Stomach (tissue), 9 donors: ENCODE data around the gene AKT1. TPM values are rescaled to one million over a fixed set of nuclear protein-coding genes. Genes with fewer than 3 reads are reported as not detected.

Source experiments
- DNase-seq, 2 donors: peaks; one replicate each; pipeline versions ENCODE4 v3.0.0 to v3.0.0-alpha.2; 2013 to 2019
- H3K27ac ChIP-seq, 5 donors: fragments of 200-600 bp in 4 of 5; sonication (generic) in 4 of 5; one replicate each; pipeline ENCODE4 v1.5.1; 2013 to 2019; ENCODE audit warnings: mild to moderate bottlenecking in 1 of 5, moderate library complexity in 1 of 5
- H3K27me3 ChIP-seq, 3 donors: fragments of 200-600 bp; sonication (generic); one replicate each; pipeline ENCODE4 v1.5.1; 2017 to 2019; ENCODE audit warnings: mixed run types in 1 of 3
- H3K36me3 ChIP-seq, 4 donors: fragments of 200-600 bp; sonication (generic); 1 replicate in 3 of 4; 2 replicates in 1 of 4; pipeline ENCODE4 v1.5.1; 2016 to 2019
- H3K4me1 ChIP-seq, 4 donors: fragments of 200-600 bp; sonication (generic); one replicate each; pipeline ENCODE4 v1.5.1; 2016 to 2019
- H3K4me3 ChIP-seq, 4 donors: fragments of 200-600 bp; sonication (generic) in 3 of 4; one replicate each; pipeline ENCODE4 v1.5.1; 2016 to 2019; ENCODE audit warnings: mild to moderate bottlenecking in 1 of 4
- H3K9me3 ChIP-seq, 4 donors: fragments of 200-600 bp; sonication (generic); one replicate each; pipeline ENCODE4 v1.5.1; 2016 to 2019
- EP300 ChIP-seq: sonication (generic); formaldehyde crosslinking; IDR thresholded peaks from one replicate; pipeline ENCODE4 v1.6.1; 2017; ENCODE audit warnings: antibody characterized with exemption
- POLR2A ChIP-seq, 4 donors: fragments of 450-650 bp; IDR thresholded peaks; one replicate each; pipeline ENCODE4 v1.6.1; 2016; ENCODE audit warnings: antibody characterized with exemption in 4 of 4, control low read depth in 2 of 4, mild to moderate bottlenecking in 1 of 4, moderate library complexity in 1 of 4
- POLR2AphosphoS5 ChIP-seq, 3 donors: sonication (generic); formaldehyde crosslinking; IDR thresholded peaks; one replicate each; pipeline ENCODE4 v1.6.1; 2016; ENCODE audit warnings: antibody characterized with exemption in 3 of 3
- WGBS, 5 donors: extraction: QIAGEN DNeasy Blood & Tissue Kit in 3 of 5; methylation state at CpG; one replicate each; pipeline versions ENCODE4 v1.1.5 to v1.1.7; 2013 to 2018; 5-methylcytosine and 5-hydroxymethylcytosine counted together
- intact Hi-C: fragments of 100-400 bp; cut with DNase I; formaldehyde crosslinking; loops from one replicate; pipeline ENCODE4 v1.15.1; 2023; ENCODE audit warnings: low total_unique reads
- polyA plus RNA-seq, 3 donors: library from polyadenylated mRNA; stranded (reverse); fragments of 200-250 nt; gene quantifications; one replicate each; pipeline ENCODE4 v1.2.3, GENCODE V29; 2013
- total RNA-seq, 5 donors: library from RNA; depleted of rRNA; stranded (reverse); fragments of >200 nt; gene quantifications; one replicate each; pipeline versions ENCODE4 v1.1.0 to v1.2.3, GENCODE V29; 2014 to 2016
- TF ChIP-seq, protein P1 (sequence below), 7 experiments: fragments of 450-650 bp in 4 of 7; fragments of 200-600 bp in 3 of 7; sonication (generic) in 3 of 7; IDR thresholded peaks; one replicate each; pipeline ENCODE4 v1.5.1; 2016 to 2019; ENCODE audit warnings: antibody characterized with exemption in 7 of 7, control low read depth in 2 of 7, mild to moderate bottlenecking in 1 of 7
- donor health status: healthy with polysubstance abuse.
- donor health status: Bipolar disorder and iron deficiency.
- donor health status: healthy.

The AKT1 gene
- total and polyA plus RNA-seq, 8 donors = 85.2 to 292 (median 113) TPM

DNA sequence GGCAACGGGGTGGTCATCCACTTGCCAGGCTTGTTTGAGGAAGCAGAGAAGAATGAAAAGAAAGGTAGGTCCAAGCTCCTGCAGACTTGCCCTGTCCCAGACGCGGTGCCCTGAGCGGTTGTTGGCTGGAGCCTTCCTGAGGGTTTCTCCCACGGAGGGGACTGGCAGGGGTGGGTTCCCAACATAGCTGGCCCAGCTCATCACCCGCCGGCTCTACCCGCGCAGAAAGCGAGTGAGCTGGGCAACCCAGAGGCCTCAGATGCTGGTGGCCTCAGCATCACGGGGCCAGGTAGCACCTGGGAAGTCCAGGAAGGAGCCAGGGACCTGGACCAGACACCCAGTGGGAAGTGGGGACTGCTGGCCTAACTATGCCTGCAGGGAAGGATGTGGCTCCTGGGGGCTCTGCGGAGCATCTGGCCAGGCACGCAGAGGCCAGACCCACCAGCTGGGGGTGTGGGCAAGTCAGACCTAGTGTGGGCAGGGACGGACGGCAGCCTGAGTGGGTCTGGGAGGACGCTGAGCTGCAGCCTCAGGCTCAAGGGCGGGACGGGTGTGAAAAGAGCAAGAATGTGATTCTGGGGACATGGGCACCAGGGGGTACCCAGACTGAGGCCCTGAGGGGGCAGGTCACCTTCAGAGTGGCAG lies 57.1 kb downstream of the AKT1 start:
- Histone ChIP-seq H3K36me3 (peaks cover 0 to 31% (median 23%) of the 10 kb centered on the region in 4 donors), H3K27ac (no peak overlapping the region), H3K4me1 (peaks cover 20 to 36% (median 25%) of the 10 kb centered on the region in 4 donors), H3K9me3 (no peaks in the 10 kb centered on the region), H3K4me3 (no peak overlapping the region), H3K27me3 (no peaks in the 10 kb centered on the region)
- DNase-seq = no peak
- WGBS, 5 donors = 91 to 95% (median 94%) methylated on average over 17 to 18 of the region's 18 CpGs
- TF ChIP-seq, protein P1, sequence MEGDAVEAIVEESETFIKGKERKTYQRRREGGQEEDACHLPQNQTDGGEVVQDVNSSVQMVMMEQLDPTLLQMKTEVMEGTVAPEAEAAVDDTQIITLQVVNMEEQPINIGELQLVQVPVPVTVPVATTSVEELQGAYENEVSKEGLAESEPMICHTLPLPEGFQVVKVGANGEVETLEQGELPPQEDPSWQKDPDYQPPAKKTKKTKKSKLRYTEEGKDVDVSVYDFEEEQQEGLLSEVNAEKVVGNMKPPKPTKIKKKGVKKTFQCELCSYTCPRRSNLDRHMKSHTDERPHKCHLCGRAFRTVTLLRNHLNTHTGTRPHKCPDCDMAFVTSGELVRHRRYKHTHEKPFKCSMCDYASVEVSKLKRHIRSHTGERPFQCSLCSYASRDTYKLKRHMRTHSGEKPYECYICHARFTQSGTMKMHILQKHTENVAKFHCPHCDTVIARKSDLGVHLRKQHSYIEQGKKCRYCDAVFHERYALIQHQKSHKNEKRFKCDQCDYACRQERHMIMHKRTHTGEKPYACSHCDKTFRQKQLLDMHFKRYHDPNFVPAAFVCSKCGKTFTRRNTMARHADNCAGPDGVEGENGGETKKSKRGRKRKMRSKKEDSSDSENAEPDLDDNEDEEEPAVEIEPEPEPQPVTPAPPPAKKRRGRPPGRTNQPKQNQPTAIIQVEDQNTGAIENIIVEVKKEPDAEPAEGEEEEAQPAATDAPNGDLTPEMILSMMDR (IDR thresholded peaks at IDR 0.05) = no peak
- TF ChIP-seq POLR2AphosphoS5 (IDR thresholded peaks at IDR 0.05) = no peak
- intact Hi-C loops = no loop called here

DNA sequence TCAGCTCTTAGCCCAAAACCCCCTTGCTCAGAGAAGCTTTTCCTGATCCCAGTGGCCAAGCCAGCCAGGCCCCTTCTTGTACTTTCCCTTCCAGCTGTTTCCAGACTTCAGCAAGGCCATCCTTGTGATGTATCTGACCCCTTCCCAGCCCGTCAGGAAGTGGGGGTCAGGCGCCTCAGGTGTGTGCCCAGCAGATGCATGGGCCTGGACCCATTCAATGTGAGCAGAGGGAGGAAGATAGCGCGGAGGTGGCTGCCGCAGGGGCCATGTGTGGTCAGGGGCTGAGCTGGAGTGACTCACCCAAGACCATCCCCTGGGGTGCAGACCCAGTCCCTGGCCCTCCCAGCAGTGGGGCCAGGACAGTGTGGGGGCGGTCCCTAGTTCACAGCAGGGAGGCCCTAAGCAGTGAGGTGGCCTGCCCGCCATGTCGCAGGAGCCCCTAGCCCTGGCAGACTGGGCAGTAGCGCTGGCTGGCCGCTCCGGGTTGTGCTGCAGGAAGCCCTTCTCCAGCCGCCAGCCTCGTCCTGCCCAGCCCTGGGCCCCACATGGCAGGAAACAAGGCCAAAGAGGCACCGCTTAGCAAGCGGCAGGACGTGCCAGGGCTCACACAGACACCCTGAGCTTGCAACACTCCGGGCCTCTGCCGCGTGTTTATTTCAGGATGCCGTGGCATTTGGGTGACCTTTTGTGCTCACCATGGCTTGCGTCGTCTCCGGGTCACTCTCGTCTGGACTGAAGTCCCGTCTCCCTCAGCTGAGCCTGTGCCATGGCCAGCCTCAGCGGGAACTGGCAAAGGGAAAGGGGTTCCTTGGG lies 59.5 kb downstream of the AKT1 start:
- H3K27me3 ChIP-seq = no peaks in the 10 kb centered on the region
- H3K4me1 ChIP-seq = peaks cover 39 to 61% (median 46%) of the 10 kb centered on the region in 4 donors
- peaks cover 0 to 16% (median 12%) of the 10 kb centered on the region in 4 donors for H3K36me3 ChIP-seq
- no peaks in the 10 kb centered on the region for H3K9me3 ChIP-seq
- peak overlapping the region; percentile 73 to 89 (median 82) for H3K27ac ChIP-seq
- TF ChIP-seq POLR2AphosphoS5 (IDR thresholded peaks at IDR 0.05) (peak; percentile 70 to 85 (median 83)), EP300 (peak; percentile 90)
- TF ChIP-seq, protein P1 (IDR thresholded peaks at IDR 0.05) = no peak
- H3K4me3 ChIP-seq = no peak overlapping the region
- WGBS, 5 donors = 31 to 72% (median 38%) methylated on average over 7 to 26 of the region's 26 CpGs
- intact Hi-C loops = no loop called here
- DNase-seq = peak; percentile 81 to 87

DNA sequence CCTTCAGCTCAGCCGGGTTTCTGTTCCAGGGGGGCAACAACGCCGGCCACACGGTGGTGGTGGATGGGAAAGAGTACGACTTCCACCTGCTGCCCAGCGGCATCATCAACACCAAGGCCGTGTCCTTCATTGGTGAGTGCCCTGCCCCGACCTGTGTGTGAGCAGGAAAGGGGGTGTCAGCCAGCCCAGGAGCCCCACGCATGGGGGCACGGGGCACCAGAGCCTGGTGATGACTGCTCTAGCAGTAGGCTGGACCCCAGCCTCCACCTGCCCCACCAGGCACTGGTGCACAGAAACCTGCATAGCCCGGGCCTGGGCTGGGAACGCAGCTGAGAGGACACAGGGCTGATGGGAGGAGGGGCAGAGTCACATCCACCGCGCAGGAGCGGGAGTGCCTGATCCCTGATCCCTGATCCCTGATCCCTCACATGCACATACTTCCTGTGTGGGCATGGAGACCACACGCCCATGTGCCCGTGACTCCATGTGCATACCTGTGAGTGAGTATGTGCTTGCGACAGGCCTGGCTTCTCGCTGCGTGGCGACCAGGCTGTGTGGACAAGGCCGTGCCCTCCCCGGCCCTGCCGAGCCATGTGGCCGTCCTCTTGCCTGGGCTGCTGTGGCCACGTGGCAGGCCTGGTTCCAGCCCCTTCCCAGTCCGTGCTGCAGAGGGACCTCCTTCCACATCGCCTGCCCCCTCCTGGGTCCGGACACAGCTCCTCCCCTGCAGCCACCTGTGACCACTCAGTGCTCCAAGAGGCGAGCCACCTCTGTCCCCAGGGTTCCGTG lies 60.4 kb downstream of the AKT1 start:
- Histone ChIP-seq H3K27me3 (no peaks in the 10 kb centered on the region), H3K4me3 (no peak overlapping the region), H3K4me1 (peaks cover 39 to 62% (median 46%) of the 10 kb centered on the region in 4 donors), H3K9me3 (no peaks in the 10 kb centered on the region), H3K36me3 (peaks cover 0 to 10% (median 6%) of the 10 kb centered on the region in 4 donors), H3K27ac (peak overlapping the region in 4 of 5 donors; percentile 77 to 89 (median 82))
- intact Hi-C loops = no loop called here
- WGBS, 5 donors = 79 to 90% (median 85%) methylated on average over 25 to 31 of the region's 31 CpGs
- no peak for TF ChIP-seq POLR2A (IDR thresholded peaks at IDR 0.05)
- no peak for TF ChIP-seq POLR2AphosphoS5 (IDR thresholded peaks at IDR 0.05)
- TF ChIP-seq, protein P1 (IDR thresholded peaks at IDR 0.05) = no peak
- no peak for TF ChIP-seq EP300
- no peak for DNase-seq

DNA sequence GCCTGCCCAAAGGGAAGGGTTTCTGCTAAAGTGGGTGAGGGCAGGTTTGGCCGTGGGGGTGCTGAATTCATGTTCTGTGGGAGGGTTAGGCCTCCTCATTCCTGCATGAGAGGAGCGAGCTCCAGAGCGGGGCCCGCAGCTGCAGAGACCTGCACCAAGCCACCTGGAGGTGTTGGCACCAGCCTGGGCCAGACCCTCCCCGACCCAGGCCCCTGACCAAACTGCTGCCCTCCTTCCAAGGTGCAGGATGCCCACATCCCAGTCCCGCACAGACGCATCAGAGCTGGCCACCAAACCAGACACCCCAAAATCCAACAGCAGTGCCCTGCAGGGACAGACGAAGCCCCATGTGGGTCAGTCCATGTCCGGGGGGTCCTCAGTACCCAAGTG lies 61.0 kb downstream of the AKT1 start:
- intact Hi-C loops = no loop called here
- TF ChIP-seq POLR2AphosphoS5 (IDR thresholded peaks at IDR 0.05) (no peak), EP300 (no peak), POLR2A (IDR thresholded peaks at IDR 0.05) (no peak)
- TF ChIP-seq, protein P1 (IDR thresholded peaks at IDR 0.05) = no peak

More for the DNA sequence above, 61.0 kb downstream of the AKT1 start:
- peaks cover 0 to 4% (median under 1%) of the 10 kb centered on the region in 4 donors for H3K36me3 ChIP-seq
- no peaks in the 10 kb centered on the region for H3K9me3 ChIP-seq
- H3K27ac ChIP-seq = no peak overlapping the region
- no peaks in the 10 kb centered on the region for H3K27me3 ChIP-seq
- H3K4me3 ChIP-seq = no peak overlapping the region
- 90 to 98% (median 93%) methylated on average over 4 to 9 of the region's 9 CpGs for WGBS, 5 donors
- peaks cover 39 to 62% (median 46%) of the 10 kb centered on the region in 4 donors for H3K4me1 ChIP-seq
- DNase-seq = no peak
